ENCODE results near the gene ATP5ME. TPM values are rescaled to one million over a fixed set of nuclear protein-coding genes. Genes with fewer than 3 reads are reported as not detected.

Gene ATP5ME
- total and polyA plus RNA-seq, 2 of the 13 experiments (the other 11 are each of a cell fraction or from before 2014, with no cell fraction given): 305 to 753 TPM

- peak; percentile 92 for TF ChIP-seq ZNF740 (CRISPR knock-in tag; IDR thresholded peaks at IDR 0.05)
- peak; percentile 83 for TF ChIP-seq YEATS2 (CRISPR knock-in tag; IDR thresholded peaks at IDR 0.05; ENCODE audit: borderline replicate concordance)
- TF ChIP-seq ZNF207 (IDR thresholded peaks at IDR 0.05; ENCODE audit: borderline replicate concordance): no peak
- TF ChIP-seq MAFF (IDR thresholded peaks at IDR 0.05; ENCODE audit: low read depth, low read length): no peak
- peak; percentile 66; the same call in 1 of the 2 replicates for TF ChIP-seq ZNF331 (CRISPR knock-in tag; IDR thresholded peaks at IDR 0.05)
- TF ChIP-seq EEA1 (CRISPR knock-in tag; IDR thresholded peaks at IDR 0.05; ENCODE audit: borderline replicate concordance): peak; percentile 93; the same call in 1 of the 2 replicates
- no peak for TF ChIP-seq KMT2A (CRISPR knock-in tag; IDR thresholded peaks at IDR 0.05)
- 0 out of 4 replicates have a peak, but pooled peaks of 1 of the 2 experiments have one; percentile 10 for TF ChIP-seq EP300 (IDR thresholded peaks at IDR 0.05; ENCODE audit: low read depth in 2 of 2, low read length in 2 of 2)
- TF ChIP-seq EP300 (CRISPR knock-in tag; IDR thresholded peaks at IDR 0.05; ENCODE audit: borderline replicate concordance): no peak; the same call in 1 of the 2 replicates
- TF ChIP-seq HIC2 (CRISPR knock-in tag; IDR thresholded peaks at IDR 0.05; ENCODE audit: low read depth): no peak
- no peak for TF ChIP-seq HNRNPL (IDR thresholded peaks at IDR 0.05; ENCODE audit: low read depth, low read length)
- TF ChIP-seq ZBTB4 (CRISPR knock-in tag; IDR thresholded peaks at IDR 0.05; ENCODE audit: borderline replicate concordance): peak; percentile 15; the same call in 1 of the 2 replicates
- TF ChIP-seq TSC22D2 (CRISPR knock-in tag; IDR thresholded peaks at IDR 0.05; ENCODE audit: borderline replicate concordance): no peak
- no peak for TF ChIP-seq ZNF367 (CRISPR knock-in tag; IDR thresholded peaks at IDR 0.05; ENCODE audit: borderline replicate concordance)
- no peak for TF ChIP-seq ZNF513 (CRISPR knock-in tag; conservative IDR thresholded peaks at IDR 0.05)
- peak; percentile 87; the same call in 1 of the 2 replicates for TF ChIP-seq ZNF280B (CRISPR knock-in tag; IDR thresholded peaks at IDR 0.05; ENCODE audit: borderline replicate concordance)
- TF ChIP-seq MYC (CRISPR knock-in tag; IDR thresholded peaks at IDR 0.05; ENCODE audit: borderline replicate concordance): peak; percentile 75
- TF ChIP-seq ZNF572 (CRISPR knock-in tag; IDR thresholded peaks at IDR 0.05): no peak
- 0 out of 2 replicates have a peak, but pooled peaks have one; percentile 60 for TF ChIP-seq ZNF383 (CRISPR knock-in tag; IDR thresholded peaks at IDR 0.05; ENCODE audit: borderline replicate concordance)
- no peak for TF ChIP-seq PAWR (CRISPR knock-in tag; IDR thresholded peaks at IDR 0.05; ENCODE audit: borderline replicate concordance)
These were observed at the start of gene ATP5ME, which contains the start of gene MYL5 (continued) for GRCh38 chr4:674172-675035.

Measured in HepG2 (cell line).